GM12873 (cell line): ENCODE data around the gene LIMK1.

Source experiments
- TF ChIP-seq, protein P1 (sequence below): IDR thresholded peaks from 2 replicates; pipeline ENCODE4 v1.5.1; 2012; ENCODE audit warnings: low read depth, mild to moderate bottlenecking, moderate library complexity, low read length, control low read depth; ENCODE audit not compliant: insufficient read depth; ENCODE audit errors: missing control alignments

Gene LIMK1

GRCh38 chr7:74042746-74043522, 40.7 kb upstream of the LIMK1 start:
- TF ChIP-seq, protein P1, sequence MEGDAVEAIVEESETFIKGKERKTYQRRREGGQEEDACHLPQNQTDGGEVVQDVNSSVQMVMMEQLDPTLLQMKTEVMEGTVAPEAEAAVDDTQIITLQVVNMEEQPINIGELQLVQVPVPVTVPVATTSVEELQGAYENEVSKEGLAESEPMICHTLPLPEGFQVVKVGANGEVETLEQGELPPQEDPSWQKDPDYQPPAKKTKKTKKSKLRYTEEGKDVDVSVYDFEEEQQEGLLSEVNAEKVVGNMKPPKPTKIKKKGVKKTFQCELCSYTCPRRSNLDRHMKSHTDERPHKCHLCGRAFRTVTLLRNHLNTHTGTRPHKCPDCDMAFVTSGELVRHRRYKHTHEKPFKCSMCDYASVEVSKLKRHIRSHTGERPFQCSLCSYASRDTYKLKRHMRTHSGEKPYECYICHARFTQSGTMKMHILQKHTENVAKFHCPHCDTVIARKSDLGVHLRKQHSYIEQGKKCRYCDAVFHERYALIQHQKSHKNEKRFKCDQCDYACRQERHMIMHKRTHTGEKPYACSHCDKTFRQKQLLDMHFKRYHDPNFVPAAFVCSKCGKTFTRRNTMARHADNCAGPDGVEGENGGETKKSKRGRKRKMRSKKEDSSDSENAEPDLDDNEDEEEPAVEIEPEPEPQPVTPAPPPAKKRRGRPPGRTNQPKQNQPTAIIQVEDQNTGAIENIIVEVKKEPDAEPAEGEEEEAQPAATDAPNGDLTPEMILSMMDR: no peak

DNA sequence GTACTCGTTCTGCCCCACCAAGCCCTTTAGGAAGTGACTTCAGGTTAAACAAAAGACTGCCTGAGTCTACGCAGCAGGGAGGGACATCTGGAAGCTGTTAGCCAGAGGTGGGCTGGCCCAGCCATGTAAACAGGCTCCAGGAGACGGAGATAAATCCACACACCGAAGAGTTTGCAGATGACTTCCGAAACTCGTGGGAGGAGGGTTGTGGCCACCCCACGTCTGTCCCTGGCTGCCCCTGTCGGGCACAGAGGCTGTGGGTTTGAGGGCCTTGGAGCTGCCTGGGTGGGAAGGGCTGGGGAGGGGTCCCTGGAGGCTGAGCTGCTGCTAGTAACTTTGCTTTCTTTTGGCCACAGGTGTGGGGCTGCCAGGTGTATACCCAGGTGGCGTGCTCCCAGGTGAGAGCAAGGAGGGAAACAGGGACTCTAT, 40.1 kb upstream of the LIMK1 start:
- TF ChIP-seq, protein P1: no peak

- TF ChIP-seq, protein P1: no peak
These were observed 38.9 kb upstream of the LIMK1 start for GRCh38 chr7:74044366-74045350.

- TF ChIP-seq, protein P1: no peak
These were observed 35.7 kb upstream of the LIMK1 start for GRCh38 chr7:74047804-74048380.

GRCh38 chr7:74048999-74049599, 34.5 kb upstream of the LIMK1 start:
- TF ChIP-seq, protein P1: no peak

DNA sequence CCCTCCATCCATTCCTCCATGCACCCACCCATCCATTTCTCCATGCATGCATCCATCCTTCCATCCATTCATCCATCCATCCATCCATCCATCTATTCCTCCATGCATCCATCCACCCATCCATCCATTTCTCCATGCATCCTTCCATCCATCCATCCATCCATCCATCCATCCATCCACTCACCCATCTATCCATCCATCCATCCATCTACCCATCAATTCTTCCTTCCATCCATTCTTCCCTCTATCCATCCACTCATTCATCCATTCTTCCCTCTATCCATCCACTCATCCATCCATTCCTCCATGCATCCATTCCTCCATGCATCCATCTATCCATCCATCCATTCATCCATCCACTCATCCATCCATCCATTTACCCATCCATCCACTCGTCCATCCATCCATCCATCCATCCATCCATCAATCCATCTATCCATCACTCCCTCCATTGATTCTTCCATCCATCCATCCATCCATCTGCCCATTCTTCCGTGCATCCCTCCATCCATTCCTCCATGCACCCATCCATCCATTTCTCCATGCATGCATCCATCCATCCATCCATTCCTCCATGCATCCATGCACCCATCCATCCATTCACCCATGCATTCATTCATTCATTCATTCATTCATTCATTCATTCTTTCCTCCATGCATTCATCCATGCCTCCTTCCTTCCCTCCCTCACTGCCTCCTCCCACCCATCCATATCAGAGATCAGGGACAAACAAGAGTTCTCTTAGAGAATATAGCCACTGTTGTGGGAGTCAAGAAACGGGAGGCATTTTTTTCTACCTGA, 33.4 kb upstream of the LIMK1 start:
- TF ChIP-seq, protein P1: no peak
